Endothelial cell of umbilical vein (primary cell): Measurements from ENCODE around the gene TECPR2. TPM values are rescaled to one million over a fixed set of nuclear protein-coding genes. Genes with fewer than 3 reads are reported as not detected.

ENCODE experiments used
- BruUV-seq: library from RNA; stranded (reverse); fragments of 400-500 nt; replicated peaks from 2 replicates; lab custom pipeline; 2021; lab: Mats Ljungman, UMichigan
- CTCF ChIA-PET: fragments of 300-600, 350-600 bp; sonication (Branson Sonifier 250); formaldehyde crosslinking; loops from one replicate; lab custom pipeline; 2021; ENCODE audit warnings: antibody characterized with exemption, inconsistent platforms; lab: Charles Lee
- POLR2A ChIA-PET: fragments of 300-600, 350-600 bp; sonication (Branson Sonifier 250); formaldehyde crosslinking; loops from one replicate; lab custom pipeline; 2021; ENCODE audit warnings: antibody characterized with exemption, inconsistent platforms; lab: Charles Lee
- DNase-seq: peaks from one replicate; pipeline ENCODE4 v3.0.0-alpha.2; 2011; ENCODE audit warnings: low read depth, low spot score
- FAIRE-seq: peaks from 2 replicates; lab custom pipeline; 2011; peaks lifted over from hg19 to GRCh38; lab: Jason Lieb, UNC
- H2AFZ ChIP-seq: 2 replicates; pipeline ENCODE4 v1.6.0; 2012; ENCODE audit warnings: low read depth, low read length, control low read depth, inconsistent platforms
- H3K27ac ChIP-seq: 2 replicates; pipeline ENCODE4 v1.5.1; 2011; ENCODE audit warnings: low read depth, mild to moderate bottlenecking, control low read depth, low read length, moderate library complexity; ENCODE audit not compliant: insufficient read depth
- H3K27me3 ChIP-seq, 2 experiments: 2 replicates each; pipeline versions ENCODE4 v1.6.0 to v1.6.1; 2011; ENCODE audit warnings: low read length in 2 of 2, mixed read lengths in 1 of 2; ENCODE audit not compliant: control insufficient read depth in 2 of 2, insufficient read depth in 2 of 2
- H3K36me3 ChIP-seq, 2 experiments: 2 replicates in 1 of 2; 3 replicates in 1 of 2; pipeline ENCODE4 v1.5.1; 2011; ENCODE audit warnings: low read length in 2 of 2, mild to moderate bottlenecking in 1 of 2, moderate library complexity in 1 of 2; ENCODE audit not compliant: control insufficient read depth in 2 of 2, insufficient read depth in 2 of 2; ENCODE audit errors: extremely low read depth in 1 of 2
- H3K4me1 ChIP-seq: 3 replicates; pipeline ENCODE4 v1.5.1; 2011; ENCODE audit warnings: mild to moderate bottlenecking, low read length; ENCODE audit not compliant: control insufficient read depth, insufficient read depth; ENCODE audit errors: extremely low read depth
- H3K4me2 ChIP-seq: 2 replicates; pipeline ENCODE4 v1.6.1; 2011; ENCODE audit warnings: low read length, control low read depth, mixed read lengths; ENCODE audit not compliant: insufficient read depth
- H3K4me3 ChIP-seq, 3 experiments: fragments of 200-600 bp in 1 of 3; sonication (generic), shearing (Covaris generic) in 1 of 3; replicated peaks in 1 of 3; 2 replicates each; pipeline ENCODE4 v1.5.1; 2011 to 2016; ENCODE audit warnings: control low read depth in 3 of 3, low read length in 3 of 3, mild to moderate bottlenecking in 2 of 3, inconsistent platforms in 1 of 3, low read depth in 1 of 3, moderate library complexity in 1 of 3; ENCODE audit not compliant: insufficient read depth in 1 of 3
- H3K79me2 ChIP-seq: 2 replicates; pipeline ENCODE4 v1.6.0; 2012; ENCODE audit warnings: low read length, inconsistent platforms; ENCODE audit not compliant: control insufficient read depth, insufficient read depth
- H3K9ac ChIP-seq: replicated peaks from 2 replicates; pipeline ENCODE3; 2011; ENCODE audit warnings: low read length, control low read depth; ENCODE audit not compliant: insufficient read depth; ENCODE audit errors: extremely low read depth
- H3K9me1 ChIP-seq: replicated peaks from 3 replicates; pipeline ENCODE4 v1.6.0; 2011; ENCODE audit warnings: mild to moderate bottlenecking, low read length; ENCODE audit not compliant: control insufficient read depth, insufficient read depth; ENCODE audit errors: extremely low read depth
- H3K9me3 ChIP-seq: replicated peaks from 2 replicates; pipeline ENCODE4 v1.5.1; 2012; ENCODE audit warnings: low read length, inconsistent platforms; ENCODE audit not compliant: control insufficient read depth, insufficient read depth
- H4K20me1 ChIP-seq: replicated peaks from 2 replicates; pipeline ENCODE3; 2011; ENCODE audit warnings: mild to moderate bottlenecking, low read length; ENCODE audit not compliant: control insufficient read depth, insufficient read depth; ENCODE audit errors: extremely low read depth
- EZH2 ChIP-seq: IDR thresholded peaks from 2 replicates; pipeline ENCODE4 v1.6.1; 2012; ENCODE audit warnings: borderline replicate concordance, low read depth, mild to moderate bottlenecking, moderate library complexity, low read length, inconsistent platforms; ENCODE audit not compliant: severe bottlenecking
- FOS ChIP-seq: IDR thresholded peaks from 2 replicates; pipeline ENCODE4 v1.6.1; 2011; ENCODE audit warnings: mild to moderate bottlenecking, low read length, moderate library complexity, borderline replicate concordance; ENCODE audit not compliant: insufficient read depth
- GATA2 ChIP-seq: IDR thresholded peaks from 2 replicates; pipeline ENCODE4 v1.7.0; 2011; ENCODE audit warnings: low read depth, mild to moderate bottlenecking, moderate library complexity, mixed read lengths, low read length; ENCODE audit not compliant: insufficient read length, insufficient read depth
- JUN ChIP-seq: IDR thresholded peaks from 2 replicates; pipeline ENCODE4 v1.6.1; 2011; ENCODE audit warnings: borderline replicate concordance, low read depth; ENCODE audit not compliant: insufficient read length, insufficient read depth
- MYC ChIP-seq: IDR thresholded peaks from one replicate; pipeline ENCODE4 v1.6.1; 2011; ENCODE audit warnings: mild to moderate bottlenecking, low read depth, low read length
- POLR2A ChIP-seq: IDR thresholded peaks from 2 replicates; pipeline ENCODE4 v1.6.1; 2012; ENCODE audit warnings: low read depth, mild to moderate bottlenecking, control low read depth, low read length
- POLR2AphosphoS5 ChIP-seq: IDR thresholded peaks from 2 replicates; pipeline ENCODE4 v1.6.1; 2012; ENCODE audit warnings: low read depth, mild to moderate bottlenecking, control low read depth, low read length, moderate library complexity; ENCODE audit not compliant: insufficient read depth
- dilution Hi-C: fragments of 300-500 bp; cut with MboI; formaldehyde crosslinking; loops from one replicate; pipeline ENCODE4 v1.15.0; 2019; ENCODE audit warnings: low sequenced_read_pairs; ENCODE audit not compliant: extremely low pct_ligation_motif_present
- intact Hi-C: fragments of 100-400 bp; cut with micrococcal nuclease; formaldehyde crosslinking; loops from one replicate; pipeline ENCODE4 v1.10.0; 2022
- polyA plus RNA-seq, 4 experiments: library from polyadenylated mRNA; depleted of rRNA in 3 of 4; stranded (reverse) in 3 of 4; unstranded in 1 of 4; fragments of >200 nt; gene quantifications; 2 replicates each; pipeline versions ENCODE4 v1.2.1 to v1.2.3, GENCODE V29; 2011 to 2012; ENCODE audit warnings: missing spikeins in 1 of 4
- total RNA-seq: library from RNA; stranded (reverse); gene quantifications from 2 replicates; pipeline ENCODE4 v1.2.3, GENCODE V29; 2021
- TF ChIP-seq, protein P1 (sequence below): IDR thresholded peaks from 2 replicates; pipeline ENCODE4 v1.6.1; 2011; ENCODE audit not compliant: insufficient read depth, insufficient read length
- TF ChIP-seq, protein P2 (sequence below), 2 donors: IDR thresholded peaks; 1 replicate in 1 of 2; 2 replicates in 1 of 2; pipeline ENCODE4 v1.5.1; 2011; ENCODE audit warnings: low read length in 2 of 2, mild to moderate bottlenecking in 2 of 2, moderate library complexity in 2 of 2, control low read depth in 1 of 2, inconsistent platforms in 1 of 2, low read depth in 1 of 2; ENCODE audit not compliant: insufficient read depth in 1 of 2; ENCODE audit errors: extremely low read depth in 1 of 2

Gene TECPR2
- total and polyA plus RNA-seq, 2 donors (not counting 3 experiments of a cell fraction or from before 2014, with no cell fraction given) = 8.9 to 21.5 TPM

DNA sequence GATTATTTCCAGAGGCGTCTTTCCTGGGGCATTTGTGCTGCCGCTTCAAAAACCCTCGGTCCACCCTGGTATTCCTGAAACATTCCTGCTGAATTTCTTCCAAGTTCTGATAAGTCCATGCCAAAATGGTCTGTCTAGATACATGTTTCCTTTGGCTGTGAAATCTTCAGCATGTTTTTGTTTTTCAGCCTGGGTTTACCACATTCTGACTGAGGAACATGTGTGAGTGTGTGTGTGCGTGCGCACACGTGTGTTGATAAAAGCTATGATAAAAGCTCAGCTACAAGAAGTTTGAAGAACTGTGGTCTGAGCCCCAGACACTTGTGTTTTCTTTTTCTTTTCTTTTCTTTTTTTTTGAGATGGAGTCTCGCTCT, 124.5 kb downstream of the TECPR2 start:
- Histone ChIP-seq H4K20me1 (no peaks in the 10 kb centered on the region), H3K4me2 (no peak overlapping the region), H3K27ac (no peak overlapping the region), H3K79me2 (no peaks in the 10 kb centered on the region), H3K4me3 (no peak overlapping the region), H3K27me3 (no peaks in the 10 kb centered on the region), H2AFZ (no peak overlapping the region), H3K36me3 (no peaks in the 10 kb centered on the region), H3K9ac (no peak overlapping the region), H3K9me1 (no peaks in the 10 kb centered on the region), H3K4me1 (no peaks in the 10 kb centered on the region), H3K9me3 (no peaks in the 10 kb centered on the region)
- CTCF ChIA-PET = interaction anchor here (1.5 kb wide), 1 partner anchor 16 kb away, joined by 4 read pairs; no protein-coding TSS in a partner anchor
- intact Hi-C loops = no loop called here
- dilution Hi-C loops = no loop called here
- FAIRE-seq = no peak
- no peak for DNase-seq
- BruUV-seq = no TSS peak
- TF ChIP-seq POLR2A = no peak
- TF ChIP-seq JUN = no peak
- no peak for TF ChIP-seq MYC
- no peak for TF ChIP-seq FOS
- TF ChIP-seq GATA2 = no peak
- no peak for TF ChIP-seq POLR2AphosphoS5
- TF ChIP-seq, protein P1, sequence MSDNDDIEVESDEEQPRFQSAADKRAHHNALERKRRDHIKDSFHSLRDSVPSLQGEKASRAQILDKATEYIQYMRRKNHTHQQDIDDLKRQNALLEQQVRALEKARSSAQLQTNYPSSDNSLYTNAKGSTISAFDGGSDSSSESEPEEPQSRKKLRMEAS = no peak
- no peak for TF ChIP-seq EZH2
- TF ChIP-seq, protein P2, sequence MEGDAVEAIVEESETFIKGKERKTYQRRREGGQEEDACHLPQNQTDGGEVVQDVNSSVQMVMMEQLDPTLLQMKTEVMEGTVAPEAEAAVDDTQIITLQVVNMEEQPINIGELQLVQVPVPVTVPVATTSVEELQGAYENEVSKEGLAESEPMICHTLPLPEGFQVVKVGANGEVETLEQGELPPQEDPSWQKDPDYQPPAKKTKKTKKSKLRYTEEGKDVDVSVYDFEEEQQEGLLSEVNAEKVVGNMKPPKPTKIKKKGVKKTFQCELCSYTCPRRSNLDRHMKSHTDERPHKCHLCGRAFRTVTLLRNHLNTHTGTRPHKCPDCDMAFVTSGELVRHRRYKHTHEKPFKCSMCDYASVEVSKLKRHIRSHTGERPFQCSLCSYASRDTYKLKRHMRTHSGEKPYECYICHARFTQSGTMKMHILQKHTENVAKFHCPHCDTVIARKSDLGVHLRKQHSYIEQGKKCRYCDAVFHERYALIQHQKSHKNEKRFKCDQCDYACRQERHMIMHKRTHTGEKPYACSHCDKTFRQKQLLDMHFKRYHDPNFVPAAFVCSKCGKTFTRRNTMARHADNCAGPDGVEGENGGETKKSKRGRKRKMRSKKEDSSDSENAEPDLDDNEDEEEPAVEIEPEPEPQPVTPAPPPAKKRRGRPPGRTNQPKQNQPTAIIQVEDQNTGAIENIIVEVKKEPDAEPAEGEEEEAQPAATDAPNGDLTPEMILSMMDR (IDR thresholded peaks at IDR 0.05; ENCODE audit: extremely low read depth in 1 of 2, insufficient read depth in 1 of 2, low read depth in 1 of 2, low read length in 2 of 2) = no peak
- POLR2A ChIA-PET = no interaction called here
